Neural cell (in vitro differentiated cells): ENCODE results near the gene ARHGAP45. TPM values are rescaled to one million over a fixed set of nuclear protein-coding genes. Genes with fewer than 3 reads are reported as not detected.

Experiments used
- H2AFZ ChIP-seq: fragments of 200-600, 300-800 bp; sonication (generic), shearing (Covaris generic); 2 replicates; pipeline ENCODE4 v1.6.0; 2014; ENCODE audit warnings: low read depth, mild to moderate bottlenecking, antibody characterized with exemption, low read length, moderate library complexity
- H3F3A ChIP-seq: fragments of 200-600 bp; shearing (Covaris generic); 2 replicates; pipeline ENCODE4 v1.6.1; 2016; ENCODE audit warnings: mild to moderate bottlenecking, moderate library complexity, mixed read lengths, antibody characterized with exemption, low read length; ENCODE audit not compliant: insufficient read depth, poor library complexity, severe bottlenecking
- H3K27ac ChIP-seq: fragments of 200-600, 300-800 bp; sonication (generic), shearing (Covaris generic); 2 replicates; pipeline ENCODE4 v1.5.1; 2014; ENCODE audit warnings: mild to moderate bottlenecking, low read length, moderate library complexity
- H3K27me3 ChIP-seq: fragments of 300-800, 200-600 bp; sonication (generic), shearing (Covaris generic); 2 replicates; pipeline ENCODE4 v1.6.0; 2014; ENCODE audit warnings: mild to moderate bottlenecking, low read depth, low read length, moderate library complexity; ENCODE audit not compliant: insufficient read depth
- H3K36me3 ChIP-seq: fragments of 300-800, 200-600 bp; sonication (generic), shearing (Covaris generic); 2 replicates; pipeline ENCODE4 v1.5.1; 2014; ENCODE audit warnings: mild to moderate bottlenecking, antibody characterized with exemption, low read length, moderate library complexity; ENCODE audit not compliant: insufficient read depth
- H3K4me2 ChIP-seq: fragments of 300-800, 200-600 bp; sonication (generic), shearing (Covaris generic); 2 replicates; pipeline ENCODE4 v1.6.0; 2014; ENCODE audit warnings: mild to moderate bottlenecking, low read length
- H3K4me3 ChIP-seq: fragments of 300-800, 200-600 bp; sonication (generic), shearing (Covaris generic); 2 replicates; pipeline ENCODE4 v1.5.1; 2014; ENCODE audit warnings: mild to moderate bottlenecking, low read length, moderate library complexity
- H3K79me2 ChIP-seq: fragments of 200-600 bp; shearing (Covaris generic); replicated peaks from 2 replicates; pipeline ENCODE4 v1.6.0; 2014; ENCODE audit warnings: mild to moderate bottlenecking, low read length, moderate library complexity; ENCODE audit not compliant: insufficient read depth
- H3K9ac ChIP-seq: fragments of 300-800, 200-600 bp; sonication (generic), shearing (Covaris generic); 2 replicates; pipeline ENCODE4 v1.6.1; 2016; ENCODE audit warnings: mild to moderate bottlenecking, low read length, mixed read lengths
- H3K9me2 ChIP-seq: fragments of 200-600 bp; shearing (Covaris generic); 2 replicates; pipeline ENCODE4 v1.6.1; 2016; ENCODE audit warnings: mild to moderate bottlenecking, low read length, mixed read lengths; ENCODE audit not compliant: insufficient read depth
- H3K9me3 ChIP-seq: fragments of 200-600, 300-800 bp; sonication (generic), shearing (Covaris generic); 2 replicates; pipeline ENCODE4 v1.6.1; 2016; ENCODE audit warnings: mild to moderate bottlenecking, mixed run types, low read length, moderate library complexity, mixed read lengths
- H4K20me1 ChIP-seq: fragments of 200-600 bp; shearing (Covaris generic); 2 replicates; pipeline ENCODE4 v1.6.1; 2016; ENCODE audit warnings: mild to moderate bottlenecking, mixed run types; ENCODE audit not compliant: insufficient read depth
- EP300 ChIP-seq: fragments of 450-650 bp; conservative IDR thresholded peaks from 2 replicates; pipeline ENCODE4 v1.6.1; 2014; ENCODE audit warnings: antibody characterized with exemption, mild to moderate bottlenecking, moderate library complexity; ENCODE audit not compliant: poor library complexity, severe bottlenecking
- EZH2 ChIP-seq: fragments of 200-600, 300-800 bp; shearing (Covaris generic), sonication (generic); IDR thresholded peaks from 2 replicates; pipeline ENCODE4 v1.6.1; 2014; ENCODE audit warnings: antibody characterized with exemption, low read length, borderline replicate concordance, mild to moderate bottlenecking; ENCODE audit not compliant: insufficient read depth, poor library complexity, severe bottlenecking
- MXI1 ChIP-seq: fragments of 450-650 bp; conservative IDR thresholded peaks from 2 replicates; pipeline ENCODE4 v1.6.1; 2014; ENCODE audit warnings: antibody characterized with exemption, mild to moderate bottlenecking; ENCODE audit not compliant: poor library complexity, severe bottlenecking
- POLR2AphosphoS5 ChIP-seq: IDR thresholded peaks from 2 replicates; pipeline ENCODE4 v1.6.1; 2012
- RAD21 ChIP-seq: fragments of 450-650 bp; conservative IDR thresholded peaks from 2 replicates; pipeline ENCODE4 v1.6.1; 2014; ENCODE audit warnings: antibody characterized with exemption, mild to moderate bottlenecking, moderate library complexity
- SMC3 ChIP-seq: fragments of 450-650 bp; conservative IDR thresholded peaks from 2 replicates; pipeline ENCODE4 v1.6.1; 2014; ENCODE audit warnings: antibody characterized with exemption, mild to moderate bottlenecking, moderate library complexity; ENCODE audit not compliant: poor library complexity
- TAF1 ChIP-seq: IDR thresholded peaks from 2 replicates; pipeline ENCODE4 v1.6.1; 2012; ENCODE audit warnings: low read depth
- polyA plus RNA-seq: library from polyadenylated mRNA; depleted of rRNA; stranded (reverse); fragments of >200 nt; gene quantifications from 2 replicates; pipeline ENCODE4 v1.2.3, GENCODE V29; 2014
- TF ChIP-seq, protein P1 (sequence below): IDR thresholded peaks from 2 replicates; pipeline ENCODE4 v1.6.1; 2012; ENCODE audit warnings: borderline replicate concordance
- TF ChIP-seq, protein P2 (sequence below): fragments of 450-650 bp; IDR thresholded peaks from 2 replicates; pipeline ENCODE4 v1.5.1; 2014; ENCODE audit warnings: antibody characterized with exemption, mild to moderate bottlenecking, moderate library complexity; ENCODE audit not compliant: poor library complexity, severe bottlenecking

ARHGAP45 gene
- polyA plus RNA-seq, 1 donor from 2014 or later: 3.3 TPM

DNA sequence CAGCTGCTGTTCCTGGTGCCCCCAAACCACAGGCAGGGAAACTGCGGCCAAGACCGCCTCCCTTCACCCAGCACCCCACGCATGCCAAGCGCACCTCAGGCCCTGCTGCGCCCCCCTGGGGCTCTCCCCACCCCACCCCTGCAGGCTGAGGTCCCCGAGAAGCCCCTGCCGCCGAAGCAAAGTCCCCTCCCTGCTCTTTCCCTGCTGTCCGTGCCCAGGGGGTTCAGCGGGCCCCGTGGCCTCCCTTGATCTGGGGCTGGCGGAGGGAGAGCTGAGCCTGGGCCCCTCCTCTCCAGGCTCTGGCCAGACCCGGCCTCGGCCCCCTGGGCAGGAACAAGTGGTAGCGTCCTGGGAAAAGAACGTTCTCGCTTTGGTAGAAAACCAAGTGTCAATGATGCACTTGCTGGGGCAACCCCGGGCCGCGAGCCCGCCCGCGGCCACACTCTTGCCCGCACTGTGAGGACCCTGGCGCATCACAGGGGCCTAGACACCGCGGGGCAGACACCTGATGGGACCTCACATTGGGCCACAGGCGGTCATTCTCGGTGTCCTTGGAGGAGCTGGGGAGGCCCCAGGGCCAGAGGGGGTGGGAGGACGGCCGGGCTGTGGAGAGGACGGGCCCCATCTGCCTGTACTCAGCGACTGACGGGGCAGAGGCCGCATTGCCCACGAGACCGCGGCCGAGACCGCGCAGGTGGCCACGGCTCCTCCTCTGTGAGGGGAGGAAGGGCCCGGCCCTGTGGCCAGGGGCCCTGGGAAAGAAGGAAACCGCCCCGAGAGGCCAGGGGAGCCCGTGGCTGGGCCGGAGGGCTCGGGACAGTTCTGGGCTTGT lies 65.8 kb downstream of the ARHGAP45 start:
- Histone ChIP-seq H2AFZ (no peak overlapping the region), H3K4me2 (no peak overlapping the region)

DNA sequence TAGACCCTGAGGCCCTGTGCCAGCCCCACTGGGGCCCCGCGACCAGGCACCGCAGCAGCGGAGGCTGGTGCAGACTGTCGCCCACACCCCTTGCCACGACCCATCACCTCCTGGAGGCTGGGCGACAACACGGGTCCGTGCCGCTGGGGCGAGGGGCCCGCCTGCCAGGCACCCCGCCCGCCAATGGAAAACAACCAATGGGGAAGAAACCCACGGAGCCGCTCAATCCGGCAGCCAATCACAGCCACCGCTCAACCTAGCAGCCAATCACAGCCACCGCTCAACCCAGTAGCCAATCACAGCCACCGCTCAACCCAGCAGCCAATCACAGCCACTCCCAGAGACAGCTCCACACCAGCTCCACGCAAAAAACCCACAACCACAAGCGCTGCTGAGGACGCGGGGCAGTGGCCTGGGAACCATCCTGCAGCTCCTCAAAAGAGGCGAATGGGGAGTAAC lies 66.5 kb downstream of the ARHGAP45 start:
- H3F3A ChIP-seq: no peaks in the 10 kb centered on the region
- H3K27ac ChIP-seq: no peak overlapping the region
- no peaks in the 10 kb centered on the region for H4K20me1 ChIP-seq
- no peaks in the 10 kb centered on the region for H3K79me2 ChIP-seq
- TF ChIP-seq EP300 (no peak), POLR2AphosphoS5 (no peak), EZH2 (no peak)
- H3K36me3 ChIP-seq: no peaks in the 10 kb centered on the region
- no peaks in the 10 kb centered on the region for H3K9me3 ChIP-seq
- no peaks in the 10 kb centered on the region for H3K9me2 ChIP-seq
- H3K4me2 ChIP-seq: no peak overlapping the region
- no peak overlapping the region for H3K4me3 ChIP-seq
- H2AFZ ChIP-seq: no peak overlapping the region
- H3K27me3 ChIP-seq: no peaks in the 10 kb centered on the region
- H3K9ac ChIP-seq: no peak overlapping the region

More for the DNA sequence above, 65.8 kb downstream of the ARHGAP45 start:
- no peaks in the 10 kb centered on the region for H3K9me3 ChIP-seq
- no peaks in the 10 kb centered on the region for H3F3A ChIP-seq
- H3K9me2 ChIP-seq: no peaks in the 10 kb centered on the region
- no peaks in the 10 kb centered on the region for H3K27me3 ChIP-seq
- H3K4me3 ChIP-seq: no peak overlapping the region
- no peaks in the 10 kb centered on the region for H4K20me1 ChIP-seq
- H3K36me3 ChIP-seq: no peaks in the 10 kb centered on the region
- H3K79me2 ChIP-seq: no peaks in the 10 kb centered on the region
- H3K27ac ChIP-seq: no peak overlapping the region
- TF ChIP-seq, protein P1, sequence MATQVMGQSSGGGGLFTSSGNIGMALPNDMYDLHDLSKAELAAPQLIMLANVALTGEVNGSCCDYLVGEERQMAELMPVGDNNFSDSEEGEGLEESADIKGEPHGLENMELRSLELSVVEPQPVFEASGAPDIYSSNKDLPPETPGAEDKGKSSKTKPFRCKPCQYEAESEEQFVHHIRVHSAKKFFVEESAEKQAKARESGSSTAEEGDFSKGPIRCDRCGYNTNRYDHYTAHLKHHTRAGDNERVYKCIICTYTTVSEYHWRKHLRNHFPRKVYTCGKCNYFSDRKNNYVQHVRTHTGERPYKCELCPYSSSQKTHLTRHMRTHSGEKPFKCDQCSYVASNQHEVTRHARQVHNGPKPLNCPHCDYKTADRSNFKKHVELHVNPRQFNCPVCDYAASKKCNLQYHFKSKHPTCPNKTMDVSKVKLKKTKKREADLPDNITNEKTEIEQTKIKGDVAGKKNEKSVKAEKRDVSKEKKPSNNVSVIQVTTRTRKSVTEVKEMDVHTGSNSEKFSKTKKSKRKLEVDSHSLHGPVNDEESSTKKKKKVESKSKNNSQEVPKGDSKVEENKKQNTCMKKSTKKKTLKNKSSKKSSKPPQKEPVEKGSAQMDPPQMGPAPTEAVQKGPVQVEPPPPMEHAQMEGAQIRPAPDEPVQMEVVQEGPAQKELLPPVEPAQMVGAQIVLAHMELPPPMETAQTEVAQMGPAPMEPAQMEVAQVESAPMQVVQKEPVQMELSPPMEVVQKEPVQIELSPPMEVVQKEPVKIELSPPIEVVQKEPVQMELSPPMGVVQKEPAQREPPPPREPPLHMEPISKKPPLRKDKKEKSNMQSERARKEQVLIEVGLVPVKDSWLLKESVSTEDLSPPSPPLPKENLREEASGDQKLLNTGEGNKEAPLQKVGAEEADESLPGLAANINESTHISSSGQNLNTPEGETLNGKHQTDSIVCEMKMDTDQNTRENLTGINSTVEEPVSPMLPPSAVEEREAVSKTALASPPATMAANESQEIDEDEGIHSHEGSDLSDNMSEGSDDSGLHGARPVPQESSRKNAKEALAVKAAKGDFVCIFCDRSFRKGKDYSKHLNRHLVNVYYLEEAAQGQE: no peak
- TF ChIP-seq MXI1 (no peak), RAD21 (no peak), POLR2AphosphoS5 (no peak), TAF1 (no peak), SMC3 (no peak), EZH2 (no peak), EP300 (no peak)
- TF ChIP-seq, protein P2, sequence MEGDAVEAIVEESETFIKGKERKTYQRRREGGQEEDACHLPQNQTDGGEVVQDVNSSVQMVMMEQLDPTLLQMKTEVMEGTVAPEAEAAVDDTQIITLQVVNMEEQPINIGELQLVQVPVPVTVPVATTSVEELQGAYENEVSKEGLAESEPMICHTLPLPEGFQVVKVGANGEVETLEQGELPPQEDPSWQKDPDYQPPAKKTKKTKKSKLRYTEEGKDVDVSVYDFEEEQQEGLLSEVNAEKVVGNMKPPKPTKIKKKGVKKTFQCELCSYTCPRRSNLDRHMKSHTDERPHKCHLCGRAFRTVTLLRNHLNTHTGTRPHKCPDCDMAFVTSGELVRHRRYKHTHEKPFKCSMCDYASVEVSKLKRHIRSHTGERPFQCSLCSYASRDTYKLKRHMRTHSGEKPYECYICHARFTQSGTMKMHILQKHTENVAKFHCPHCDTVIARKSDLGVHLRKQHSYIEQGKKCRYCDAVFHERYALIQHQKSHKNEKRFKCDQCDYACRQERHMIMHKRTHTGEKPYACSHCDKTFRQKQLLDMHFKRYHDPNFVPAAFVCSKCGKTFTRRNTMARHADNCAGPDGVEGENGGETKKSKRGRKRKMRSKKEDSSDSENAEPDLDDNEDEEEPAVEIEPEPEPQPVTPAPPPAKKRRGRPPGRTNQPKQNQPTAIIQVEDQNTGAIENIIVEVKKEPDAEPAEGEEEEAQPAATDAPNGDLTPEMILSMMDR: no peak
- H3K9ac ChIP-seq: no peak overlapping the region
